Body of pancreas (tissue), 4 donors: ENCODE data around the gene HECTD3. TPM values are rescaled to one million over a fixed set of nuclear protein-coding genes. Genes with fewer than 3 reads are reported as not detected.

Experiments
- ATAC-seq: fragments of 150-250 bp; one replicate; pipeline ENCODE4 v1.9.1; 2016
- DNase-seq, 4 donors: peaks; one replicate each; pipeline ENCODE4 v3.0.0-alpha.2; 2019
- H3K27ac ChIP-seq, 4 donors: fragments of 200-600 bp; sonication (generic); 1 replicate in 3 of 4; 2 replicates in 1 of 4; pipeline versions ENCODE4 v1.5.1 to v1.6.1; 2016 to 2019; ENCODE audit warnings: mild to moderate bottlenecking in 1 of 4, mixed read lengths in 1 of 4, moderate library complexity in 1 of 4
- H3K27me3 ChIP-seq, 2 donors: fragments of 200-600 bp; sonication (generic); one replicate each; pipeline ENCODE4 v1.6.0; 2016; ENCODE audit warnings: mild to moderate bottlenecking in 1 of 2
- H3K36me3 ChIP-seq, 2 donors: fragments of 200-600 bp; sonication (generic); replicated peaks in 1 of 2; 2 replicates each; pipeline ENCODE4 v1.5.1; 2016; ENCODE audit warnings: low read depth in 2 of 2; ENCODE audit not compliant: insufficient read depth in 1 of 2
- H3K4me1 ChIP-seq: fragments of 200-600 bp; sonication (generic); one replicate; pipeline ENCODE4 v1.6.0; 2016
- H3K4me3 ChIP-seq, 2 donors: fragments of 200-600 bp; sonication (generic); 1 replicate in 1 of 2; 2 replicates in 1 of 2; pipeline ENCODE4 v1.5.1; 2016 to 2019
- H3K9me3 ChIP-seq, 3 donors: fragments of 200-600 bp; sonication (generic); 1 replicate in 2 of 3; 2 replicates in 1 of 3; pipeline ENCODE4 v1.5.1; 2016
- CTCF ChIP-seq, 7 experiments: fragments of 450-650 bp in 4 of 7; fragments of 200-600 bp in 3 of 7; sonication (generic) in 3 of 7; IDR thresholded peaks; one replicate each; pipeline ENCODE4 v1.5.1; 2016 to 2019; ENCODE audit warnings: antibody characterized with exemption in 7 of 7
- POLR2A ChIP-seq, 3 donors: fragments of 450-650 bp; IDR thresholded peaks; one replicate each; pipeline ENCODE4 v1.6.1; 2016; ENCODE audit warnings: antibody characterized with exemption in 3 of 3, mild to moderate bottlenecking in 2 of 3
- WGBS, 2 donors: methylation state at CpG; one replicate each; pipeline ENCODE4 v1.1.5; 2017; 5-methylcytosine and 5-hydroxymethylcytosine counted together
- intact Hi-C: fragments of 100-400 bp; cut with DNase I; formaldehyde crosslinking; loops from one replicate; pipeline ENCODE4 v1.15.1; 2023
- total RNA-seq, 2 donors: library from RNA; depleted of rRNA; stranded (reverse); fragments of >200 nt; gene quantifications; one replicate each; pipeline ENCODE4 v1.1.0, GENCODE V29; 2016

Gene HECTD3
- total RNA-seq, 2 donors from 2014 or later, result 42.3 to 51.4 TPM

DNA sequence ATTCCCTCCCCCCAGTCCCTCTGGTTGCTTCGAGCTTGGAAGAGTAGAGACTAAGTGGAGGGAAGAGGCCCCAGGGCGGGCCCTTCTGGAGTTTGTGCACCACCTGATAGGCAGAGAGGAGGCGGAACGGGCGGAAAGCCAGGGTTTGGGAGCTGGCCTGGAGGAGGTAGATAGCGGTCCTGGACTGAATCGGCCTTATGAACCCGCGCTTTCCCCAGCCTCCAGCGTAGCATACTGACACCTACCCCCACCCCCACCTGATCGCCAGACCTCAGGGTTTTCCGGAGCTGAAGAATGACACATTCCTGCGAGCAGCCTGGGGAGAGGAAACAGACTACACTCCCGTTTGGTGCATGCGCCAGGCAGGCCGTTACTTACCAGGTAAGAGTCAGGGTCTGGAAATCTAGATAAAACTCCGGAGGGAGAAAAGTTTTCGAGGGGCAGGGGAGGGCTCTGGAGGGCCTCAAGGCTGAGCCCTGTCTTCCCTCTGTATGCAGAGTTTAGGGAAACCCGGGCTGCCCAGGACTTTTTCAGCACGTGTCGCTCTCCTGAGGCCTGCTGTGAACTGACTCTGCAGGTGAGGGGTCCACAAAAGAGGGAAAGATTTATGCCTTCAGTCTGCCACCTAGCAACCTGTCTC, 1.6 kb upstream of the HECTD3 start:
- DNase-seq (peak; percentile 77 to 89 (median 84)), ATAC-seq (peak; percentile 39)
- no peak for TF ChIP-seq POLR2A (IDR thresholded peaks at IDR 0.05)
- TF ChIP-seq CTCF (IDR thresholded peaks at IDR 0.05), result peak in 1 of 7 experiments; percentile 5
- Histone ChIP-seq H3K4me3 (peak overlapping the region; percentile 9 to 34), H3K4me1 (peaks cover 43% of the 10 kb centered on the region), H3K27ac (peak overlapping the region; percentile 61 to 88 (median 78)), H3K36me3 (peaks cover 5 to 7% of the 10 kb centered on the region in 2 donors), H3K9me3 (no peaks in the 10 kb centered on the region), H3K27me3 (no peaks in the 10 kb centered on the region)
- 7 to 16% methylated on average over 10 to 21 of the region's 21 CpGs for WGBS, 2 donors
- intact Hi-C loops, result loop anchor here (10.0 kb wide), 1 partner anchor 482 kb away; the partner anchor contains the start of gene TESK2

DNA sequence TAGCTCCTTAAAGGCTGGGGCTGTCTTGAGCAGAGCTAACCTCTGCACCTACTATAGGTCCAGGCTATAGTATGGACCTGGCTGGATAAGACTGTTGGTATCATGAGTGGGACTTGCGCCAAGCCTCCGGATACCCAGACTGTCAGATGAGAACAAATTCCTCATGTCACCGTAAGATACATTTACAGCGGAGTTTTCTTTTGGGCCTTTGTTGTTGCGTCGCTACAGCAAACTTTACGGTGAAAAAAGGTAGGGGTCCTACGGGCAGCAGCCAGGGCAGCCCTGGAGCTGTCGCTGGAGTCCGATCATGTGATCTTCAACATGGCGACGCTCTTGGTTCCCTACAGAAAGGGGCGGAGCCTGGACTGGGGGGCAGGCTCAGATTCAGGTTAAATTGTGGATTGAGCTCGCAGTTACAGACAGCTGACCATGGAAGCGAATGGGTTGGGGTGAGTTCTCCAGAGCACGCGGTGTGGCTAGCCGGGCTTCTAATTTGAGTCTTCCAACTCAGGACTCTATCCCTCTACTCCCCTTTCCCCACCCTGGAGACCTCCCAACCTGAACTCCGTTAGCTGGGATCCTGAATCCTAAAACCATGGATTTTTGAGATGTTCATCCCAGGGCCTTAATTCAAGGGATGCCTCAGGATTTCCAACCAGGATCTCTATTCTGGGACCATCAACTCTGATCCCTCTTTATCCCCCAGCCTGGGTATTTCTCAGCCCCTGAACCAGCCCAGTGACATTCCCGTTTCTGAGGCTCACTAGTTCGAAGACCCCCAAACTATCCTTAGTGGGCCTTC, 914 bp upstream of the HECTD3 start, which contains the start of gene UROD:
TSS of gene UROD (plus strand) at position 418 of the 802 bp plus-strand sequence. CDS start at position 430, 12 bp downstream.
- Histone ChIP-seq H3K9me3 (no peaks in the 10 kb centered on the region), H3K36me3 (peaks cover 5 to 14% of the 10 kb centered on the region in 2 donors), H3K27ac (peak within 1 kb of the TSS; percentile 67 to 88 (median 80)), H3K4me3 (peak within 1 kb of the TSS; percentile 99 to 100), H3K27me3 (no peaks in the 10 kb centered on the region), H3K4me1 (peaks cover 43% of the 10 kb centered on the region)
- 0% methylated on average over 21 of the region's 21 CpGs for WGBS, 2 donors
- ATAC-seq (peak; percentile 90), DNase-seq (peak; percentile 91 to 95 (median 94))
- TF ChIP-seq POLR2A (IDR thresholded peaks at IDR 0.05) (peak in 2 of 3 donors; percentile 73 to 75), CTCF (IDR thresholded peaks at IDR 0.05) (peak in 2 of 7 experiments; percentile 14 to 19)
- intact Hi-C loops, result loop anchor here (10.0 kb wide), 1 partner anchor 483 kb away; the partner anchor contains the start of gene TESK2

DNA sequence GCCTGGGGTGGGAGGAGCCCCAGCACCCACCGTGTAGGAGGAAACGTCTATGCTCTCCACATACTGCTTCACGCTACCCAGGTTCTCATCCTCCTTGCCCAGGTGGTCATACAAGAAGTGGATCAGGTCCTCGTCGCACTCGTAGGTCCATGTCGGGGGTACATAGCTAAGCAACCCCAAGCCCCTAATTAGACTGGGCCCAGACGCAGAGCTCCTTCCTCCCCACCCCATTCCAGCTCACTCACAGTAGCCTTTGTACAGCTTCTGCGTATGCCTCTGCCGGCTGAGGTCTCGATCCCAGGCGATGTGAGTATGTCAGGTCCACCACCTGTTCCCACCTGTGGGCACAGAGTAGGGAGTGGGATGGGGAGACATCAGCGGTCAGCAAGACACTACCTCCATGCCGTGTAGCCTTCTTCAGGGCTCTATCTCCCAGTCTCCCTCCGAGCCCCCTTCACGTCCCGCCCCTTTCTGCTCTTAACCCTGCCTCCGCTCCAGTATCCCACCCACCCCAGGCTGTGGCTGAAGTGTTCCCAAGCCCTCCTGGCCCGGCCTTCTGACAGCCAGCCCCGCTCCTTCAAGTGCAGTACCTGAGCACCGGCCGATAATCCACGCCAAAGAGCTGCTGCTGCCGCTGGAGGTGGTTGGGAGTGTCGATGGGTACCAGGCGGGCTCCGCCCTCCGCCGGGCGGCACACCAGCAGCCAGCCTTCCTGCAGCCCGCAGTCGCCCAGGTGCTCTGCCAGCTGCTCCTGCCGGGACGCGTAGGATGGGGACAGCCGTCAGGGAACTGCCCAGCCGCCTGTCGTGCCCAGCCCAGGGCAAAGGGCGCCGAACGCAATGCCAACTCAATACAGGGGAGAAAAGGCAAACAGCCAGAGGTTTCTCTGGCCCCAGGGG, 919 bp downstream of the HECTD3 start:
- intact Hi-C loops, result loop anchor here (10.0 kb wide), 1 partner anchor 485 kb away; the partner anchor contains the start of gene TESK2
- H3K27me3 ChIP-seq, result no peaks in the 10 kb centered on the region
- DNase-seq, result peak; percentile 61 to 67 (median 66)
- peaks cover 5 to 30% of the 10 kb centered on the region in 2 donors for H3K36me3 ChIP-seq
- 14 to 23% methylated on average over 17 to 41 of the region's 41 CpGs for WGBS, 2 donors
- TF ChIP-seq CTCF (IDR thresholded peaks at IDR 0.05) (no peak), POLR2A (IDR thresholded peaks at IDR 0.05) (peak in 1 of 3 donors; percentile 47)
- H3K4me3 ChIP-seq, result peak overlapping the region; percentile 99 to 100
- H3K4me1 ChIP-seq, result peaks cover 43% of the 10 kb centered on the region
- peak; percentile 34 for ATAC-seq
- no peaks in the 10 kb centered on the region for H3K9me3 ChIP-seq
- peak overlapping the region; percentile 67 to 88 (median 80) for H3K27ac ChIP-seq

DNA sequence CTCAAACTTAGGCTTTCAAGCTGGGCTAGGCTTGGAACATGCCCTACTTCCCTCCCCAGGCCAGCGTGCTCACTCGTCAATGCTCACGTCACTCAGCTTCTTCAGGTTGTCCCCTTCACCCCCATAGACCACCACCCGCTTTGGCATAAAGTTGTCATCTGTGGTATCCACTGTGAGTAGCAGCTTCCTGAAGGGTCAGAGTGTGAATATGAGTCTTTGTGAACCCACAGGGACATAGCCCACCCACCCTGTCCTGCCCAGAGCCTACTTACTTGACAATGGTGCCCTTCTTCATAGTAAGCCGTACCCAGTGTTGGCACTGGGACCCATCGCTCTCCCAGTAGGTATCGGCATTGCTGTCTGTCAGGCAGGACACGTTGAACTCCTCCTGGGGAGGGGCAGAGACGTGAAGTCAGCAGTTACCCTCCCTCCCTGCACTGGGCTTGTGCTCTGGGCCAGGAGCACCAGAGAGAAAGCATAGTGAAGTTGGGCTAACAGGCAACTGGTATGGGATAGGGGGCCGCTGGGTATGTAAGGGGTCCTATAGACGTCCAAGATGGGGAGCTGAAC, 1.7 kb downstream of the HECTD3 start:
- intact Hi-C loops, result no loop called here
- no peak for ATAC-seq

More for the DNA sequence above, 1.7 kb downstream of the HECTD3 start:
- no peaks in the 10 kb centered on the region for H3K27me3 ChIP-seq
- H3K4me1 ChIP-seq, result peaks cover 39% of the 10 kb centered on the region
- 88 to 95% methylated on average over 9 to 11 of the region's 11 CpGs for whole genome bisulfite sequencing, 2 donors
- H3K9me3 ChIP-seq, result no peaks in the 10 kb centered on the region
- H3K27ac ChIP-seq, result no peak overlapping the region
- H3K4me3 ChIP-seq, result no peak overlapping the region
- peaks cover 5 to 38% of the 10 kb centered on the region in 2 donors for H3K36me3 ChIP-seq
- DNase-seq, result no peak
- TF ChIP-seq POLR2A (IDR thresholded peaks at IDR 0.05) (no peak), CTCF (IDR thresholded peaks at IDR 0.05) (no peak)
